Neuronal stem cell (in vitro differentiated cells): ENCODE measurements around the gene PTPN23.
A peak's percentile ranks its signal among the peaks of the same experiment; 100 is the strongest.

Experiments used
- DNase-seq: peaks from one replicate; pipeline ENCODE4 v3.0.0-alpha.2; 2013; ENCODE audit warnings: low spot score
- H2AFZ ChIP-seq: one replicate; pipeline ENCODE4 v1.6.1; 2013; ENCODE audit warnings: mild to moderate bottlenecking, low read length, inconsistent platforms
- H2AK5ac ChIP-seq: 2 replicates; pipeline ENCODE4 v1.6.1; 2013; ENCODE audit warnings: low read depth, mild to moderate bottlenecking, inconsistent platforms, low read length, moderate library complexity, mixed read lengths
- H2BK120ac ChIP-seq: 2 replicates; pipeline ENCODE4 v1.6.1; 2013; ENCODE audit warnings: low read depth, mild to moderate bottlenecking, inconsistent platforms, low read length, moderate library complexity, mixed read lengths
- H2BK12ac ChIP-seq: one replicate; pipeline ENCODE4 v1.6.1; 2013; ENCODE audit warnings: low read length, inconsistent platforms
- H2BK15ac ChIP-seq: 2 replicates; pipeline ENCODE4 v1.6.1; 2013; ENCODE audit warnings: mild to moderate bottlenecking, low read length, inconsistent platforms, mixed read lengths
- H2BK5ac ChIP-seq: one replicate; pipeline ENCODE4 v1.6.1; 2013; ENCODE audit warnings: inconsistent platforms, mild to moderate bottlenecking, low read length, moderate library complexity
- H3K14ac ChIP-seq: one replicate; pipeline ENCODE4 v1.6.1; 2013; ENCODE audit warnings: low read length, inconsistent platforms
- H3K18ac ChIP-seq: 2 replicates; pipeline ENCODE4 v1.6.1; 2013; ENCODE audit warnings: low read length, inconsistent platforms
- H3K23ac ChIP-seq: 2 replicates; pipeline ENCODE4 v1.6.1; 2013; ENCODE audit warnings: low read depth, mild to moderate bottlenecking, mixed read lengths, low read length, inconsistent platforms; ENCODE audit not compliant: poor library complexity
- H3K27ac ChIP-seq: replicated peaks from 3 replicates; pipeline ENCODE4 v1.5.1; 2013; ENCODE audit warnings: low read length, inconsistent platforms
- H3K27me3 ChIP-seq, 3 experiments: 2 replicates each; pipeline ENCODE4 v1.6.1; 2013; ENCODE audit warnings: low read length in 3 of 3, mild to moderate bottlenecking in 2 of 3, inconsistent platforms in 1 of 3, low read depth in 1 of 3, mixed read lengths in 1 of 3, moderate library complexity in 1 of 3; ENCODE audit not compliant: control insufficient read depth in 3 of 3, insufficient read depth in 3 of 3
- H3K36me3 ChIP-seq, 2 donors: replicated peaks in 1 of 2; 2 replicates each; pipeline ENCODE4 v1.6.1; 2013; ENCODE audit warnings: low read length in 2 of 2; ENCODE audit not compliant: control insufficient read depth in 2 of 2, insufficient read depth in 2 of 2
- H3K4ac ChIP-seq: 2 replicates; pipeline ENCODE4 v1.6.1; 2013; ENCODE audit warnings: inconsistent platforms, mild to moderate bottlenecking, low read length, moderate library complexity
- H3K4me1 ChIP-seq, 2 donors: 1 replicate in 1 of 2; 2 replicates in 1 of 2; pipeline ENCODE4 v1.6.1; 2013; ENCODE audit warnings: low read length in 2 of 2, low read depth in 1 of 2; ENCODE audit not compliant: control insufficient read depth in 2 of 2, insufficient read depth in 1 of 2
- H3K4me2 ChIP-seq: one replicate; pipeline ENCODE4 v1.6.1; 2013; ENCODE audit warnings: mild to moderate bottlenecking, low read length, inconsistent platforms; ENCODE audit not compliant: insufficient read depth, poor library complexity, severe bottlenecking
- H3K4me3 ChIP-seq, 2 donors: 2 replicates each; pipeline ENCODE4 v1.5.1; 2013; ENCODE audit warnings: low read length in 2 of 2, mild to moderate bottlenecking in 2 of 2, inconsistent platforms in 1 of 2, moderate library complexity in 1 of 2
- H3K79me1 ChIP-seq: one replicate; pipeline ENCODE4 v1.6.1; 2013; ENCODE audit warnings: low read depth, mild to moderate bottlenecking, inconsistent platforms, low read length, moderate library complexity
- H3K9ac ChIP-seq: one replicate; pipeline ENCODE4 v1.6.1; 2013; ENCODE audit warnings: mild to moderate bottlenecking, low read depth, low read length, inconsistent platforms; ENCODE audit not compliant: poor library complexity
- H3K9me3 ChIP-seq, 2 donors: replicated peaks in 1 of 2; 2 replicates each; pipeline versions ENCODE3 to v1.6.1; 2013; ENCODE audit warnings: low read length in 2 of 2, mild to moderate bottlenecking in 2 of 2, inconsistent platforms in 1 of 2, low read depth in 1 of 2, mixed read lengths in 1 of 2, moderate library complexity in 1 of 2; ENCODE audit not compliant: control insufficient read depth in 2 of 2, insufficient read depth in 1 of 2
- H4K8ac ChIP-seq: one replicate; pipeline ENCODE4 v1.6.1; 2013; ENCODE audit warnings: low read depth, mild to moderate bottlenecking, inconsistent platforms, low read length, moderate library complexity
- H4K91ac ChIP-seq: one replicate; pipeline ENCODE4 v1.6.1; 2013; ENCODE audit warnings: low read length, low read depth, mild to moderate bottlenecking, inconsistent platforms; ENCODE audit not compliant: poor library complexity
- WGBS, 2 donors: extraction: QIAGEN DNeasy Blood & Tissue Kit; methylation state at CpG; one replicate each; pipeline ENCODE4 v1.1.7; 2013; ENCODE audit warnings: missing lambda C conversion rate in 2 of 2, mixed read lengths in 1 of 2; ENCODE audit not compliant: insufficient read length in 2 of 2, insufficient replicate concordance in 1 of 2; ENCODE audit errors: extremely low coverage in 2 of 2; 5-methylcytosine and 5-hydroxymethylcytosine counted together

The PTPN23 gene

GRCh38 chr3:47430606-47431005 is 49.8 kb downstream of the PTPN23 start:
- H3K18ac ChIP-seq, result peak overlapping the region; percentile 61
- H3K27me3 ChIP-seq, result no peaks in the 10 kb centered on the region
- no peak overlapping the region for H2BK12ac ChIP-seq
- H3K36me3 ChIP-seq, result peaks cover 33 to 68% of the 10 kb centered on the region in 2 donors
- H3K4me2 ChIP-seq, result no peak overlapping the region
- no peak for DNase-seq
- peaks cover 5 to 13% of the 10 kb centered on the region in 2 donors for H3K4me1 ChIP-seq
- H3K4ac ChIP-seq, result no peak overlapping the region
- no peak overlapping the region for H2AK5ac ChIP-seq
- H2BK120ac ChIP-seq, result no peak overlapping the region
- no peak overlapping the region for H2BK5ac ChIP-seq
- peak overlapping the region; percentile 46 for H3K9ac ChIP-seq
- no peak overlapping the region for H3K14ac ChIP-seq
- no peak overlapping the region for H3K27ac ChIP-seq
- no peak overlapping the region for H2BK15ac ChIP-seq
- H3K4me3 ChIP-seq, result no peak overlapping the region
- peak overlapping the region; percentile 73 for H3K23ac ChIP-seq
- H4K91ac ChIP-seq, result no peak overlapping the region
- WGBS, 2 donors, result no CpG with 5 or more reads among the region's 7 CpGs
- no peak overlapping the region for H4K8ac ChIP-seq
- H2AFZ ChIP-seq, result no peak overlapping the region
- peaks cover 0 to 2% of the 10 kb centered on the region in 2 donors for H3K9me3 ChIP-seq
- H3K79me1 ChIP-seq, result no peaks in the 10 kb centered on the region

GRCh38 chr3:47431225-47431624 is 50.4 kb downstream of the PTPN23 start:
- Histone ChIP-seq H2BK120ac (no peak overlapping the region), H2BK15ac (no peak overlapping the region), H3K27ac (no peak overlapping the region), H3K14ac (no peak overlapping the region), H3K27me3 (no peaks in the 10 kb centered on the region), H3K9ac (no peak overlapping the region), H3K79me1 (no peaks in the 10 kb centered on the region), H2BK5ac (no peak overlapping the region), H2AFZ (no peak overlapping the region), H4K8ac (no peak overlapping the region), H4K91ac (no peak overlapping the region), H2AK5ac (no peak overlapping the region), H3K4me2 (no peak overlapping the region), H3K23ac (no peak overlapping the region), H3K36me3 (peaks cover 30 to 62% of the 10 kb centered on the region in 2 donors), H3K18ac (no peak overlapping the region), H3K9me3 (peaks cover 0 to 2% of the 10 kb centered on the region in 2 donors), H3K4me1 (peaks cover 5 to 13% of the 10 kb centered on the region in 2 donors), H2BK12ac (no peak overlapping the region), H3K4ac (no peak overlapping the region), H3K4me3 (no peak overlapping the region)
- DNase-seq, result no peak
- no CpG with 5 or more reads among the region's 3 CpGs for WGBS, 2 donors

- H3K36me3 ChIP-seq, result peaks cover 21 to 54% of the 10 kb centered on the region in 2 donors
Measured at GRCh38 chr3:47432673-47433072, 51.9 kb downstream of the PTPN23 start.

GRCh38 chr3:47433796-47434195 is 53.0 kb downstream of the PTPN23 start:
- Histone ChIP-seq H2AK5ac (no peak overlapping the region), H2BK15ac (no peak overlapping the region), H2AFZ (no peak overlapping the region), H3K27me3 (no peaks in the 10 kb centered on the region), H3K9me3 (peaks cover 0 to 10% of the 10 kb centered on the region in 2 donors), H4K8ac (no peak overlapping the region), H4K91ac (no peak overlapping the region), H3K36me3 (peaks cover 17 to 54% of the 10 kb centered on the region in 2 donors), H3K4me2 (no peak overlapping the region), H3K23ac (no peak overlapping the region), H3K9ac (no peak overlapping the region), H2BK120ac (no peak overlapping the region), H2BK5ac (no peak overlapping the region), H3K4me3 (no peak overlapping the region), H3K27ac (no peak overlapping the region), H3K79me1 (no peaks in the 10 kb centered on the region), H3K18ac (no peak overlapping the region), H3K14ac (no peak overlapping the region), H3K4ac (no peak overlapping the region), H2BK12ac (no peak overlapping the region), H3K4me1 (peaks cover 5 to 13% of the 10 kb centered on the region in 2 donors)
- WGBS, 2 donors, result no CpG with 5 or more reads among the region's 3 CpGs
- DNase-seq, result no peak

More at GRCh38 chr3:47432673-47433072, 51.9 kb downstream of the PTPN23 start:
- Histone ChIP-seq H4K8ac (no peak overlapping the region), H4K91ac (no peak overlapping the region), H3K4me2 (no peak overlapping the region), H2BK5ac (no peak overlapping the region), H3K4ac (no peak overlapping the region), H3K9me3 (peaks cover 0 to 2% of the 10 kb centered on the region in 2 donors), H2BK15ac (no peak overlapping the region), H2AFZ (no peak overlapping the region), H3K27ac (no peak overlapping the region), H2AK5ac (no peak overlapping the region), H3K27me3 (no peaks in the 10 kb centered on the region), H3K23ac (no peak overlapping the region), H3K14ac (no peak overlapping the region), H3K18ac (no peak overlapping the region), H3K9ac (no peak overlapping the region), H3K4me1 (peaks cover 5 to 13% of the 10 kb centered on the region in 2 donors), H3K79me1 (no peaks in the 10 kb centered on the region), H3K4me3 (no peak overlapping the region), H2BK120ac (no peak overlapping the region), H2BK12ac (no peak overlapping the region)
- no peak for DNase-seq
- no CpG with 5 or more reads among the region's 2 CpGs for WGBS, 2 donors
